Activated naive CD8-positive, alpha-beta T cell treated with anti-CD3 and anti-CD28 coated beads, Interleukin-2, amount 50 U/mL, for 16 hours (primary cell): Measurements from ENCODE around the gene YDJC.
"Not testable (repeated sequence)": the region's sequence is repeated elsewhere in the genome, so short reads cannot be mapped to it uniquely, and the experiment has no call there.

Experiments
- DNase-seq: peaks from one replicate; pipeline ENCODE4 v3.0.0-alpha.2; 2020; ENCODE audit warnings: low read depth, low spot score

YDJC gene

DNA sequence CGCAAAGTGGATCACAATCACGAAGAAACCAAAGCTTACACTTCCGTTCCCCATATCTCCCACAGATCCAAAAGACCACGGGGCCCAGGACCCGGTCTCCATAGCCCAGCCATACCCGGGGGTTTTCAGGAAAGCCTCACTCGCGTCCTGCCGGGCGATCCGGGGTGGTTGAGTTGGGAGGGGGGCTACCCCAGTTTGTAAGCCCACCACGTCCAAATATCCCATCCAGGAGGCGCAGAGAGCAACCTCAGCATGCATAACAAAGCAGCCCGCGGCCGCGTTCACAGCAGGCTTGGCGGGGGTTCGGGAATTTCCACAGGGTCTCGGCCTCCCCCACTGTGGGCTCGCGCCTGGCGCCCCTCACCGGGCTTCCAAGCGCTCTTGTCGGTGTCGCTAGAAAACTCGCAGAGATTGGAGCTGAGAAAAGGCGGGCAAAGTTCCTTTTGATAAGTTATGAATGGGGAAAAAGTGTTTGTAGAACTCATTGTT is 21.7 kb upstream of the YDJC start:
- DNase-seq, result no peak

DNA sequence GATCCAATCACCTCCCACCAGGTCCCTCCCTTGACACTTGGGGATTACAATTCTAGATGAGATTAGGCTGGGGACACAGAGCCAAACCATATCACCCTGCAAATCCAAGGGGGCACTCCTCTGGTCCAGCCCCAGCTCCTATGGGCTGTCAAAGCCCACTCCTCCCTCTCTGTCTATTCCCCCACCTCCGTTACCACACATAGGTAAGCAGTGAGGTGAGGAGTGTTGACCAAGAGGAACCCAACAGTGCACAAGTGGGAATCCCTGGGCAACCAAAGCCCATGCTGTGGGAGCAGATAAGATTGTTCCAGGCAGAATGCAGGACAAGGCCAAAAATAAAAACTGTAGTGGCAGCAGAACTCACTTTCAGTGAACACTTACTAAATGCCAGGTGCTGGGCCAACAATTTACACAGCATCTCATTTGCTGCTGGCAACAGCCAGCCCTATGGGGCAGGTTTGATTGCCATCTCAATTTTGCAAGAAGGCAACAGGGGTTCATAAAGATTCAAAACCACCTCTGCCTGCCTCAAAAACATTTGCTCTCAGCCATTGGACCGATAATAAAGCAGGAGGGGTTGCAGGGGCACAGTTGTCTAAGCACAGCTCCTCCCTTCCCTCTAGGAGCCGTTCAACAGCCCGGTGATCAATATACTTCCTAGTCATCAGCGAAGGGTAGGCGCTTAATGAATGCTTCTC is 21.1 kb upstream of the YDJC start:
- DNase-seq, result no peak

DNA sequence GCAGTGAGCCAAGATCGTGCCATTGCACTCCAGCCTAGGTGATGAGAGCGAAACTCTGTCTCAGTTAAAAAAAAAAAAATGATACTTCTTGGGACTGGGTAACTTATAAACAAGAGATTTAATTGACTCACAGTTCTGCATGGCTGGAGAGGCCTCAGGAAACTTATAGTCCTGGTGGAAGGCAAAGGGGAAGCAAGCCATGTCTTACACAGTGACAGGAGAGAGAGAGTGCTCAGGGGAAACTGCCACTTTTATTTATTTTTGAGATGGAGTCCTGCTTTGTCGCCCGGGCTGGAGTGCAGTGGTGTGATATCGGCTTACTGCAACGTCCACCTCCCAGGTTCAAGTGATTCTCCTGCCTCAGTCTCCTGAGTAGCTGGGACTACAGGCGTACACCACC is 20.5 kb upstream of the YDJC start:
- DNase-seq, result no peak

DNA sequence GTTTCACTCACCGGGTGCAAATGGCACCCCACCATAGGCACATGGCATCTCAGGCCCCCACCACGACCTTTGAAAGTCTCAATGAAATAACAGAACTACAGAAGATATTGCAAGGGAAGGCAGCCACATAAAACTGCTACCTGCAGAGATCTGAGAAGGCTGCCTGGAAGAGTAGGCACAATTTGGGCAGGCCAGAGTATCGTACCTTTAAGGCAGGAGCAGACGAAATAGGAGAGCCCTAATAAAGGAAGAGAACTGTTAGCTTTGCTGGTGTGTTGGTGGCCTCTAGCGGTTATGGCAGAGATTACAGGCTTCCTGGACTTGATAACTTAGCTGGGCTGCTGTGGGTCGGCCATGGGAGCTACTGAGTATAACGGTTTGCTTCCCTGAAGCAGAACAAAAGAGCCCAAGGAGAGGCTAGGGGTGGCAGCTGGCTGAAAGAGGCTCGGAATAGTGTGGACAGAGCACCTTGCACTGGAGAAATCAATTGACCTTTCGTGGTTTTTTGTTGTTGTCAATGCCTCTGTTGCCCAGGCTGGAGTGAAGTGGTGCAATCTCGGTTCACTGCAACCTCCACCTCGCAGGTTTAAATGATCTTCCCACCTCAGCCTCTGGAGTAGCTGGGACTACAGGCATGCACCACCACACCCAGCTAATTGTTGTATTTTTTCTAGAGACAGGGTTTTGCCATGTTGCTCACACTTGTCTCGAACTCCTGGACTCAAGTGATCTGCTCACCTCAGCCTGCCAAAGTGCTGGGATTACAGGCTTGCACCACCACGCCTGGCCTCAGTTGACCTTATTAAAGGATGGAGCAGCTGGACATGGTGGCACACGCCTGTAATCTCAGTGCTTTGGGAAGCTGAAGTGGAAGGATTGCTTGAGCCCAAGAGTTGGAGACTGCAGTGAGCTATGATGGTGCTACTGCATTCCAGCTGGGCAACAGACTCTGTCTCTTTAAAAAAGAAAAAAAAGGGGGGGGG is 17.1 kb upstream of the YDJC start:
- DNase-seq, result peak; percentile 45

DNA sequence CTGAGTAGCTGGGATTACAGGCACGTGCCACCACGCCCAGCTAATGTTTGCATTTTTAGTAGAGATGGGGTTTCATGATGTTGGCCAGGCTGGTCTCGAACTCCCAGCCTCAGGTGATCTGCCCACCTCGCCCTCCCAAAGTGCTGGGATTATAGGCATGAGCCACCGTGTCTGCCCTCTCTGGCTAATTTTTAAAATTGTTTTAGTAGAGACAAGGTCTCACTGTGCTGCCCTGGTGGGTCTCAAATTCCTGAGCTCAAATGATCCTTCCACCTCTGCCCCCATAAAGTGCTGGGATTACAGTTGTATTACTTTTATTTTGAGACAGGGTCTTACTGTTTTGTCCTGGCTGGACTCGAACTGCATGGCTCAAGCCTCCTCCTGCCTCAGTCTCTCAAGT is 15.7 kb upstream of the YDJC start:
- DNase-seq, result not testable (repeated sequence)

DNA sequence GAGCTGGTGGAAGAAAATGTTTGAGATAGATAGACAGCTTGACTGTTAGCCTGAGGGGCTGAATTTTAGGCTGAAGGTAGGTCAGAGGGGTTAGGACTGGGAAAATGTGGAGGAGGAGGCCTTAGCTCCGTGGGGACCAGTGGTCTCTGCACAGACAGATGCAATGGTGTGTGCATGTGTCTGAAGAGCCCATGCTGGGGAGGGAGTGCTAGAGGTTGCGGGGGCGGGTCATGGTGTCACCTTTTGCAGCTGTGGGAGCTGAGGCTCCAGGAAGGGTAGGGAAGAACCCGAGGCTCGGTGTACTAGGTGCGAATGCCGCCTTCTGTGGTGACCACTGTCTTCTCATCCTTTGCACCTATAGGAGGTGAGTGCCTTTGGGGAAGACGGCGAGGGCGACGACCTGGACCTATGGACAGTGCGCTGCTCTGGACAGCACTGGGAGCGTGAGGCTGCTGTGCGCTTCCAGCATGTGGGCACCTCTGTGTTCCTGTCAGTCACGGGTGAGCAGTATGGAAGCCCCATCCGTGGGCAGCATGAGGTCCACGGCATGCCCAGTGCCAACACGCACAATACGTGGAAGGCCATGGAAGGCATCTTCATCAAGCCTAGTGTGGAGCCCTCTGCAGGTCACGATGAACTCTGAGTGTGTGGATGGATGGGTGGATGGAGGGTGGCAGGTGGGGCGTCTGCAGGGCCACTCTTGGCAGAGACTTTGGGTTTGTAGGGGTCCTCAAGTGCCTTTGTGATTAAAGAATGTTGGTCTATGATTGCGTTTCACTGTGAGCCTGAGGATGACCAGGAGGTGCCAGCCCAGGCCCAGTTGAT is 13.9 kb upstream of the YDJC start:
- DNase-seq, result no peak

DNA sequence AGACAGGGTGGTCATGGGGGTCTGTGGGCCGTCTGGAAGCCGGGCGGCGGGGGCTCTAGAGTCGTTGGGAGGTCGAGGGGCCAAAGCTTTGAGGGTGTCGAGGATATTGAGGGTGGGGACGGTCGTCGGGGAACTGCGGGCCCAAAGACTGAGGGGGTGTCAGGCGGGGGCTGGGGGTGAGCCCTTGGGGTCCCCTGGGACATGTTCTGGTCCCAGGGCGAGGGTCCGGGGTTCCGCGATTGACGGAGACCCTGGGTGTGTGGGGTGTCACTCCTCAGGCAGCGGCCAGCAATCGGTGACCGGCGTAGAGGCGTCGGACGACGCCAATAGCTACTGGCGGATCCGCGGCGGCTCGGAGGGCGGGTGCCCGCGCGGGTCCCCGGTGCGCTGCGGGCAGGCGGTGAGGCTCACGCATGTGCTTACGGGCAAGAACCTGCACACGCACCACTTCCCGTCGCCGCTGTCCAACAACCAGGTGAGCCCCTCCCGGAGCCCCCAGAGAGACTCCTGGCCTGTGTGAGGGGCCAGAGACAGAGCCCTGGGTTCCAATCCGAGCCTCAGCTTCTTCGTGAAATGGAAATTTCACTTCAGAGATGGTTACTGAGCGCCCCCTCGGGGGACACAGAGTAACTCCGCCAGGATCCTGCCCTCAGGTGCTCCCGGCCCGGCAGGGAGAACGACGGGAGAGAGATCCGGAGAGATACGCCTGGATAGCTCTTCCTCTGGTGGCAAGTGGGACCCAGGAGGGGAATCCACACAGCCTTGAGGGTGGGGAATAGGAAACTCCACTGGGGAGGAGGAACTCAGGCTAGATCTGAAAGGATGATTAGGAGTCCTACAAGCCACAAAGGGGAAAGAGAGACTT is 13.0 kb upstream of the YDJC start:
- DNase-seq, result peak; percentile 41

DNA sequence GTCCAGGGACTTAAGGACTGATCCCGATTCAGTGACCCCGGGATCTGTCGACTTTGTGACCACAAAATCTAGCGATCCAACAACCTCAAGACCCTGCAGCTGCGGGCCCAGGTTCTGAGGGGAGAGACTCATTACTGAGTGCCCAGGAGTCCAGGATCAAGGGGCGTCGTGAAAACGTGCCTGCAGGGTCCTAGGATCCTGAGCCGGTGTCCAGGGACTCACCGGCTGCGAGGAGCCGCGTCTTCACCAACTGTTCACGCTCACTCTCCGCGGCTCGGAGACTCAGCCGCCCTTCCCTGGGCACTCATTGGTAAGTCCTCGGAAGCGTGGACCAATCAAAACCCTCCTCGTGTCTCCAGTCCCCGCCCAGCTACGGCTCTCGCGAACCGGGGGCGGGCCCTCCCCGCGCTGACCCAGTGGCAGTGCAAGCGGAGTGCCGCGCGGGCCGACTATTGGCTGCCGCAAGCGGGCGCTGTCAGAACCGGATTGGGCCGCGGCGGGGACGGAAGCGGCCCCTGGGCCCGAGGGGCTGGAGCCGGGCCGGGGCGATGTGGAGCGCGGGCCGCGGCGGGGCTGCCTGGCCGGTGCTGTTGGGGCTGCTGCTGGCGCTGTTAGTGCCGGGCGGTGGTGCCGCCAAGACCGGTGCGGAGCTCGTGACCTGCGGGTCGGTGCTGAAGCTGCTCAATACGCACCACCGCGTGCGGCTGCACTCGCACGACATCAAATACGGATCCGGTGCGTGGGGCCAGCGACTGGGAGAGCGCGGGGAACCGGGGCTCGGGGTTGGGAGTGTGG is 12.2 kb upstream of the YDJC start, which contains the start of gene SDF2L1:
Gene SDF2L1, plus strand, starts transcription at position 514 of the 795 bp plus-strand sequence. Its CDS starts 35 bp downstream, at position 549.
- peak; percentile 96 for DNase-seq

DNA sequence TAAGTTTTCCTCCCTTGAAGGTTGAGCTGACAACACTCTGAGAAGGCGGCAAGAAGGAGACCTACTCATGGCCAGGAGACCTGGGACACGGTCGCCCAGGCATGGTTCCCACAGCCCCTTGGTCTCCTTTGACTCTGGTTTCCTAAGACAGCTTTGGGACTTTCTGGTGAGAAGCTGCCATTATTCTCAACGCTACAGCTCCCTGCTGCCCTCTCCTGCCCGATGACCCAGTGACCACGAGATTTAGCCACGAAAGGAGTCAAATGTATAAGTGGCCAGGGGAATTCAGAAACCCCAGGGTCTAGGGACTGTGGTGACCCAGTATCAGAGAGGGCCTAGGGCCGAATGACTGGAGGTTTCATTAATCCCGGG is 11.6 kb upstream of the YDJC start:
- DNase-seq, result no peak

DNA sequence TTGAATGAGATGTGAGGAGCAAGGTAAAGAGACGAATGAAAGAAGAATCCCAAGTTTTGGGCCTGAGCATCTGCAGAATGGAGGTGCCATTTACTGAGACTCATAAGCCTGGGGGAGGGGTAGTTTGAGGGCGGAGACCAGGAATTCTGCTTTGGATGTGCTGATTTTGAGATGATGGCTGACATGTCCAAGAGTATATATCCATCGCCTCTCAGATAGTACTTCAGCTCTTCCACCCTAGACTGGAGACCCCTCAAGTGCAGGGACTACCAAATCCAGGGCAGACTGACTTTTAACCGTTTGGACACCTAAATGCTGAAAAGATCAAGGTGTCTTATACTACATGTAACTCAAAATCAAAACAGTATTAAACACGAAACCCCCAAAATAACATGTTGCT is 11.0 kb upstream of the YDJC start:
- no peak for DNase-seq

DNA sequence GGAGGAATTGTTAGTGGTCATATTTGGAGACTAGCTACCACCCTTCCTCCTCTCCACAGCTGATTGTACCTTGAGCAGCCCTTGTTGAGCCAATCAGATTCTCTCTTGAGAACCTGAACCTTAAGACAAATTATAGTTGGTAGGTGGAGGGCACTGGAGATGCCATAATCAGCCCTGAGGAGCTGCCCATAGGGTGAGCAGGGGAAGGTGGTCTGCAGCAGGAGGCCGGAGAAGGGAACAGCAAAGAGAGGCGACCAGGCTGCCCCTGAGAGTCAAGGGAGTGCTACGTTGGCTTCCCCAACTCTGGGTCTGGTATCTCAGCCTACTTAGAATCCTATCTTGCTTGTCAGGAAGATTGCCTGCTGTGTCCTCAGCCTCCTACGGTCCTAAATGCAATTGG is 9.5 kb upstream of the YDJC start:
- DNase-seq, result no peak

DNA sequence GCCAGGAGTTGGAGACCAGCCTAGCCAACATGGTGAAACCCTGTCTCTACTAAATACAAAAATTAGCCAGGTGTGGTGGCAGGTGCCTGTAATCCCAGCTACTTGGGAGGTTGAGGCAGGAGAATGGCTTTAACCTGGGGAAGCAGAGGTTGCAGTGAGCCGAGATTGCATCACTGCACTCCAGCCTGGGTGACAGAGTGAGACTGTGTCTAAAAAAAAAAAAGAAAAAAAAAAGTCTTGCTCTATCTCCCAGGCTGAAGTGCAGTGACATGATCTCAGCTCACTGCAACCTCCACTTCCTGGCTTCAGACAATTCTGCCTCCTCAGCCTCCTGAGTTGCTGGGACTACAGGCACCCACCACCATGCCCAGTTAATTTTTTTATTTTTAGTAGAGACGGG is 7.6 kb upstream of the YDJC start:
- not testable (repeated sequence) for DNase-seq

DNA sequence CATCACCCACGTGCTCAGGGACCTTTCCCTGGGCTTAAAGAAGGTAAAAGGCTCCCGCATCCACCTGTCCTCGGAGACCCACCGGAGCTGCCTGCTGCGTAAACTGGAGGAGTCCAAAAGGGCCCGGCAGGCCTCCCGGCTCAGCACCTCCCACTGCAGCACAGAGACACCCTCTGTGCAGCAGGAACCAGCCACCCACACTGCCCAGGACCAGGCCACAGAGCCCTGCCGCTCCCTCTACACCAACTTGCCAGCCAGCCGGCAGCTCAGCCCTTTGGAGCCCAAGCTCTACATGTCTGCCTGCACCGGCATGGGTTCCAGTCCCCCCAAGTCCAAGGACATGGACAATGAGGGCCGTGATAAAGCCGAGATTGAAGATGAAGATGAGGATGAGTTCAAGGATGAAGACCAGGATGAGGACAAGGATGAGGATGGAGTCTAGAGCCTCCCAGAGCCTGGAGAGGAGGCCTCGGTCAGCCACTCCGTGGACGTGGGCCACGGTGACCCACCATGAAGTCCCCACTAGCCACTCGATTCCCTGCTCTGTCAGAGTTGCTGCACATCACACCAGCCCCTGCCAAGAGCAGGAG is 6.9 kb upstream of the YDJC start:
- DNase-seq, result no peak

DNA sequence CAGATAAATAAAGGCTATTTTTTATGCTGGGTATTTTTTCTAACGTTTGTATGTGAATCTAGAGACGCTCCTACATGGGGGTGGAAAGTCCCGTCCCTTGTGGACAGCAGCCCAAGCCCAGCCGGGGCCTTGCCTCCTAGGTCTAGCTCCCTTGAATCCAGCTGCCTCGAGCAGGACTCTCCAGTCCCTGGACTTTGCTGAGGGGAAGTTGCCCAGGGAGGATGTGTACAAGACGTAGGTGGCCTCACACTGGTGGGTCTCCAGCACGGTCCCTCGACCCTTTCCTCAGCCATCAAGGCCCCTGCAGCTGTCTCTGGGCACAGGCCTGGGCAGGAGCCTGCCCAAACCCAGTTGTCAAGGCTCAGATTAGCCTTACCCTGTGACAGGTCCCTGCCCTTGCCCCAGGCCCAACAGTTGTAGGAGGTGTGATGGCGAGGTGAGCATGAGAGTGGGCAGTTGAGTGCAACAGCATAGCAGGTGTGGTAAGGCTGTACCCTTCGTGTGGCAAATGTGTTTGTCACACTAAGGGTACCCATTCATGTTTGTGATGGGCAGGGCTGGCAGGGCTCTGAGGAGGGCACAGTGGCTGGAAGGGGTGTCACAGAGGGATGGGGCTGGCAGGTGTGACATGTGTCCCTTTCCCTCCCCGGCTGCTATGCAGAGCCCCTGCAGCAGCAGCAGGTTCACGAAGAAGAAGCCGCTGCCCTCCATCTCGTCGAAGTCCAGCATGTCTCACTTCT is 6.1 kb upstream of the YDJC start:
- DNase-seq, result no peak

DNA sequence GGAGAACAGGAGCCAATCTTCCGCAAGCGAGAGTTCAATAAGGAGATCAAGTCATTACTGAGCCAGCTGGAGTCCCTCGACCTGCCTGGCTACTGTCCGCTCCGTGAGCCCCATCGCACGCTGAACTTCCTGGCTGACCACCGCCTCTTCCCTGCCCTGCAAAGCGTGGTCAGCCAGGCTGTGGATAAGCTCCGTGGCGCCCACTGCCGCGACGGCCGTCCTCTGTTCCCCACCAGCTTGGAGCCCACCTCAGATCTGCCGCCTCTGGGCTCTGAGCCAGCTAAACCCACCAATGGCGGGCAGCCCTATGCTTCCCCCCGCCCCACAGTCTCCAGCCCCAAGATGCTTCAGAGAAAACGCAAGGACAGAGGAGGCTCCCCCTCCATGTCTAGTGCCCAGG is 5.0 kb upstream of the YDJC start:
- DNase-seq, result no peak

DNA sequence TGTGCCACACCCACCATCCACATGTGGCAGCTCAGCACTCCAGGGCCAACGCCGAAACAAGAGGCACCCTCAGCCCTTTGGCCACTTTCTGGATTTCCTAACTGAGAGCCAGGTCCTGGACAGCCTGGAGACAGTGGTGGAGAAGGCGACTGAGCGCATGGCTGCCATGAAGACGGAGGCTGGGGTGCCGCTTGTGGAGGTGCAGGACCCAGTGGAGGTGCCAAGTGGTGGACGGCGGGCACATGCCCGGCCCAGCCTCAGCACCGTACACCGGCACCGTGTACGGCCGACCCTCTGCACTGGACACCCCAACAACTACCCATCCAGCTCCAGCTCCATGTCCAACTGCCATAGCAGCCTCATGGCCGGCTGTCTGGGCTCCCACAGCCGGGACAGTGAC is 4.3 kb upstream of the YDJC start:
- DNase-seq, result no peak

DNA sequence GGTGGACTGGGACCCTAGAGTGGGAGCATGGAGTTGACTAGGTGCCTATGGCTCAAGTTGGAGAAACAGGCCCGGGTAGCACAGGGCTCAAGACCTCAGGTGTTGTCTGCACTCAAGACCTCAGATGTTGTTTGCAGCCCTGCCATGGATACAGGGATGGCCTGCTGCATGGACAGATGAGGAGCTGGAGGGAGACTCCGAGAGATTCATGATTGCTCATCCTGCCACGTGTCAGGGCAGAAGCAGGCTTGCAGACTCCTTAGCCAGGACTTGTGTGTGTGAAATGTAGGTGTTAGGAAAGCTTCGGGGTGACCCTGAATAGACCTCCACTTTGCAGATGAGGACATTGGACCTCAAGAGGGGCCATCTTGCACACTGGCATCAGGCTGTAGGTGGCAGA is 3.7 kb upstream of the YDJC start:
- DNase-seq, result no peak

DNA sequence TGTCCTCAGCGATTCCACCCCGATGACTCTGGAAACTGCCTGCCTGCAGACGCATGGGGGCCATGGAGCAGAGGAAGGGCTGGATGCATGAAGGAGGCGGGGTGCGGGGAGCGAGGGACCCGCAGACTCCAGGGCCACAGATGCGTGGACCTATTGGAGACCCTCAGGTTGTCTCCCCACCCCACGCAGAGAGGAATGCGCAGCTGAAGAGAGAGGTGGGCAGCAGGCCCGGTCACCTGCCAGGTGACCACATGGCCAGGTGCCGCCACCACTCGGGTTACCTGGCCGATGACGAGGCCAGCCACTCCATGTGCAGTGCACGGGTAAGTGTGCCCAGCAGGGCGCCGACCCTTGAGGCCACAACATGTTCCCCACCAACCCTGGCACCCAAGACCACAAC is 3.1 kb upstream of the YDJC start:
- no peak for DNase-seq
